ENCODE data around the gene MMAB.

The MMAB gene

DNA sequence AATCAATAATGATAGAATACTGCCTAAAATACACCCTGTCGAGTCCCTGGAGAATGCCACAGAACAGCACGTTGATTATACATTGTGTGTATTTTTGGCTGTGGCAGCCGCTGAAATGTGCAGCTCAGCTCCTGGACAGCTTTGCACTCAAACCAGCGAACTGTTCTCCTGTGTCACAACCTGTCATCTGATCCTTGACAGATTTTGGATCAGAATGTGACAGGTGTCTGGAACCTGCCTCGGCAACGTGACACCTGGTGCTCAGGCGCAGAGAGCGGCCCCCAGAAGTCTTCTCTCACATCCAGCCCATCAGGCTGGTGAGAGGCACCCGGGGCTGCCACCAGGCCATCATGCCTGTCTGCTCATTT, 19.6 kb upstream of the MMAB start:
- ChIA-PET CTCF (no interaction called here), POLR2A (no interaction called here)
- no peak for DNase-seq (ENCODE audit: extremely low spot score)
- TF ChIP-seq TARDBP (IDR thresholded peaks at IDR 0.05): no peak
- TF ChIP-seq L3MBTL2 (conservative IDR thresholded peaks at IDR 0.05): no peak

DNA sequence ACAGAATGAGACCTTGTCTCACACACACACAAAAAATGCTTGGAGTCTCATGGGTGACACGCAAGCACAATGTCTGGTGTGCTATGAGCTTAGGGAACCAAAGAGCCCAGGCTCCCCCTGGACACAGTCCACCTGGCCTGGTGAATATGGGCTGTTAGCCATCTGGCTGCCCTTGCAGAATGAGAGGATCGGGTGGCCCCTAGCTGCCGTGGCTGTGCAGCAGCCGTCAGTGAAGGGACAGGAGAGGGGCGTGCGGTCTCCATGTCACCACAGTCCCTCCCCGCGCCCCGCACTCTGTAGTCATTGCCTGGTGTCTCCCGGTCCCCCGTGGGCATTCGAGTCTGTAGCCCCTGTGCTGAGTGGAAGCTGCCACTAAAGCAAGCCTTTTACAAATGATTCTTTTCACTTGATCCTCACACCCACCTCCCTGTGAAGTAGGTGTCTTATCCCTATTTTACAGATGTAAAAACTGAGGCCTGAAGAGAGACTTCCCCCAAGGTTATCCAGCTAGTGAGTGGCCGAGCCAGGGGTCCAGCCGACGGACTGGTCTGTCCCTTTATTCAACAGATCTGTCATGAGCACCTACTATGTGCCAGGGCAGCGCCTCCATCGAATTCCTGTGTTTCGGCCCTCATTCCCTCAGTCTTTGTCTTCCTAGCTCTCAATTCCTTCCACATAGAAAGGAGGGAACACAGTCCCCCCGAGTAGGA, 19.0 kb upstream of the MMAB start:
- DNase-seq (ENCODE audit: extremely low spot score): no peak
- no peak for TF ChIP-seq TARDBP (IDR thresholded peaks at IDR 0.05)
- TF ChIP-seq ELF4 (IDR thresholded peaks at IDR 0.05): no peak
- TF ChIP-seq ARNT (IDR thresholded peaks at IDR 0.05): no peak
- no peak for TF ChIP-seq FOXM1 (IDR thresholded peaks at IDR 0.05; ENCODE audit: borderline replicate concordance)
- CTCF ChIA-PET: no interaction called here
- POLR2A ChIA-PET: no interaction called here

DNA sequence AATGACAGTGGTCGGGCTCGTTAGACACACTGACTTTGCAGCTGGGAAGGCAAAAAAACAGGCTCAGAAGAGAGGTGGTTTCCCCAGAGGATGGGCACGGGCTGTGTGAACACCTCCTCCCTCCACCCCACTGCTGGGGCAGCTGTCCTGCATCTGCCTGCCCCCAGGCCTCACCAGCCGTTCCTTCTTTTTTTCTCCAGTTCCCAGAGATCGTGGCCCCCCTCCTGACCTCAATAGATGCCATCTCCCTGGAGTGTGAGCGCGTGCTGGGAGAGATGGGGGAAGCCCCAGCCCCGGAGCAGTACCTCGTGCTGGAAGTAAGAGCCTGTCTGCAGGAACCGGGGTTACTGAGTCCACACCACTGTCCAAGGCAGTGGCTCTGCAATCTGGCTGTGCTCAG, 17.7 kb upstream of the MMAB start:
- DNase-seq (ENCODE audit: extremely low spot score): no peak

DNA sequence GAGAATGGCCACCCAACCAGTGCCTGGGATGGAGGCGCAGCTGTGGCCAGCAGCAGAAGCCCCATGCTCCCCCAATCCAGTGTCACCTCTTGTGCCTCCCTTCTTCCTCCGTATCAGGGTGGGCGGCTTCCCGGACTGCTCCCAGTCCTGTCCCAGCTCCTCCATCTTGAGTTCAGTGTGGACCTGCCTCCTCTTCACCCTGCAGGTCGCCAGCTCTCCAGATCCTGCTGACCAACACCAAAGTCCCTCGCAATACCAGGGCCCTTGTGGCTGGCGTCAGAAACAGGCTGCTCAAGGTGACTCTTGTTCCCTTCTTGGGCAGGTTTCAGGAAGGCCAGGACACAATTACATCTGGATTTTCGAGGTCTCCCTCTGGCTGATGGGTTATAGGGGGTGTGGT, 17.3 kb upstream of the MMAB start:
- POLR2A ChIA-PET: no interaction called here
- TF ChIP-seq, protein P1, sequence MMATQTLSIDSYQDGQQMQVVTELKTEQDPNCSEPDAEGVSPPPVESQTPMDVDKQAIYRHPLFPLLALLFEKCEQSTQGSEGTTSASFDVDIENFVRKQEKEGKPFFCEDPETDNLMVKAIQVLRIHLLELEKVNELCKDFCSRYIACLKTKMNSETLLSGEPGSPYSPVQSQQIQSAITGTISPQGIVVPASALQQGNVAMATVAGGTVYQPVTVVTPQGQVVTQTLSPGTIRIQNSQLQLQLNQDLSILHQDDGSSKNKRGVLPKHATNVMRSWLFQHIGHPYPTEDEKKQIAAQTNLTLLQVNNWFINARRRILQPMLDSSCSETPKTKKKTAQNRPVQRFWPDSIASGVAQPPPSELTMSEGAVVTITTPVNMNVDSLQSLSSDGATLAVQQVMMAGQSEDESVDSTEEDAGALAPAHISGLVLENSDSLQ (IDR thresholded peaks at IDR 0.05): no peak
- TF ChIP-seq HDGF (IDR thresholded peaks at IDR 0.05; ENCODE audit: borderline replicate concordance): no peak
- TF ChIP-seq CTBP1 (IDR thresholded peaks at IDR 0.05; ENCODE audit: borderline replicate concordance): no peak
- TF ChIP-seq SUZ12 (IDR thresholded peaks at IDR 0.05): no peak
- no peak for TF ChIP-seq TARDBP (IDR thresholded peaks at IDR 0.05)
- no peak for TF ChIP-seq BHLHE40 (IDR thresholded peaks at IDR 0.05; ENCODE audit: borderline replicate concordance)
- TF ChIP-seq ZNF384 (IDR thresholded peaks at IDR 0.05): no peak
- no peak for TF ChIP-seq NFRKB (IDR thresholded peaks at IDR 0.05)
- no peak for TF ChIP-seq SP1 (IDR thresholded peaks at IDR 0.05)
- DNase-seq (ENCODE audit: extremely low spot score): no peak
- CTCF ChIA-PET: no interaction called here

More for the DNA sequence above, 17.7 kb upstream of the MMAB start:
- ChIA-PET CTCF (no interaction called here), POLR2A (no interaction called here)
- TF ChIP-seq ARNT (IDR thresholded peaks at IDR 0.05): no peak
- TF ChIP-seq SP1 (IDR thresholded peaks at IDR 0.05): no peak
- TF ChIP-seq ZNF384 (IDR thresholded peaks at IDR 0.05): no peak
- no peak for TF ChIP-seq BHLHE40 (IDR thresholded peaks at IDR 0.05; ENCODE audit: borderline replicate concordance)
- TF ChIP-seq L3MBTL2 (conservative IDR thresholded peaks at IDR 0.05): no peak
- no peak for TF ChIP-seq HDGF (IDR thresholded peaks at IDR 0.05; ENCODE audit: borderline replicate concordance)
- TF ChIP-seq LEF1 (IDR thresholded peaks at IDR 0.05; ENCODE audit: borderline replicate concordance): no peak
- TF ChIP-seq FOXM1 (IDR thresholded peaks at IDR 0.05; ENCODE audit: borderline replicate concordance): no peak
- no peak for TF ChIP-seq TARDBP (IDR thresholded peaks at IDR 0.05)
- TF ChIP-seq NFRKB (IDR thresholded peaks at IDR 0.05): no peak

DNA sequence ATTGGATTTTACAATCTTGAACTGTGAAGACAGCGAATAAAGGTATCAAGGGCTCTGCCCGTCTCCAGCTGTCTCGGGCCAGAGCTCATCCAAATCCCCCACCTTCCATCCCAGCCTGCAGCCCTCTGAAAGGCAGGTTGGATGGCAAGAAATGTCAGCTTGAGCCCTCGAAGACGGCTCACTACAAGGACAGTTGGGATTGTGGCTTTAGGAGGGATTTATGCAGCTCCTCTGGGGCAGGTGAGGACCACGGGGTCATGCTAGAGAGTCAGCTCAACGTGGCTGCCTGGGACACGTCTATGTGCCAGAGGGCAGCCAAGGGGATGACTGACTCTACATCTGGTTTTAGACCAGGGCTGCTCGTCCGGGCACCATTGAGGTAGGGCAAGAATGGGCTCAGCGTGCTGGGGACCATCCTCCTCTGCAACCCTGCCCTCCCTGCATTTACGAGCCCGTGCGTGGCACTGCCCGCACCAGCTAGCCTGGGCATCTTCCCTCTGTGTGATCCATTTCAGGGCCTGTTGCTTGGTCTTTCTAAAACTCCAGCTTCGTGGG, 16.5 kb upstream of the MMAB start:
- ChIA-PET POLR2A (no interaction called here), CTCF (interaction anchor here (0.7 to 1.0 kb wide), 2 partner anchors 201 to 256 kb away, joined by 3 to 4 read pairs; no protein-coding TSS in a partner anchor)
- TF ChIP-seq ELF4 (IDR thresholded peaks at IDR 0.05): no peak
- no peak for TF ChIP-seq ARNT (IDR thresholded peaks at IDR 0.05)
- no peak for DNase-seq (ENCODE audit: extremely low spot score)

DNA sequence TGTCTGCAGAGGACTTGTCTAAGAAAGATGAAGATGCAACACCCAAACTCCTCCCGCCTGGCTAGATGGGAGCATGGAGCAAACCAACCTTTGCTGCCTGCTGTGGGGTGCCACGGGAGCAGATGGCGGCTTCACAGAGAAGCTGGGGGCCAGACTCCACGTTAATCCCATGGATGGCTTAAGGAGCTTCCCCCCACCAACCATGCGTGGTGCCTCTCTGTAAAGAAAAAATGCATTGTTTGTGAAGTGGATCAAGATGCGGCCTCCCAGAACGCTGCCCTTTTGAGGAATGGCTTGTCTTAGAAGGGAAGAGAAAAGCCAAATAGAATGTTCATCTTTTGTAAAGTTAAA, 15.9 kb upstream of the MMAB start:
- TF ChIP-seq CTBP1 (IDR thresholded peaks at IDR 0.05; ENCODE audit: borderline replicate concordance) (no peak), LEF1 (IDR thresholded peaks at IDR 0.05; ENCODE audit: borderline replicate concordance) (no peak), SUZ12 (IDR thresholded peaks at IDR 0.05) (no peak), FOXM1 (IDR thresholded peaks at IDR 0.05; ENCODE audit: borderline replicate concordance) (no peak), FOXK2 (IDR thresholded peaks at IDR 0.05) (no peak), FOXA1 (IDR thresholded peaks at IDR 0.05) (no peak), BHLHE40 (IDR thresholded peaks at IDR 0.05; ENCODE audit: borderline replicate concordance) (no peak)
- TF ChIP-seq, protein P1 (IDR thresholded peaks at IDR 0.05): no peak
- DNase-seq (ENCODE audit: extremely low spot score): no peak
- ChIA-PET POLR2A (no interaction called here), CTCF (interaction anchor here (0.7 to 1.0 kb wide), 2 partner anchors 201 to 256 kb away, joined by 3 to 4 read pairs; no protein-coding TSS in a partner anchor)

DNA sequence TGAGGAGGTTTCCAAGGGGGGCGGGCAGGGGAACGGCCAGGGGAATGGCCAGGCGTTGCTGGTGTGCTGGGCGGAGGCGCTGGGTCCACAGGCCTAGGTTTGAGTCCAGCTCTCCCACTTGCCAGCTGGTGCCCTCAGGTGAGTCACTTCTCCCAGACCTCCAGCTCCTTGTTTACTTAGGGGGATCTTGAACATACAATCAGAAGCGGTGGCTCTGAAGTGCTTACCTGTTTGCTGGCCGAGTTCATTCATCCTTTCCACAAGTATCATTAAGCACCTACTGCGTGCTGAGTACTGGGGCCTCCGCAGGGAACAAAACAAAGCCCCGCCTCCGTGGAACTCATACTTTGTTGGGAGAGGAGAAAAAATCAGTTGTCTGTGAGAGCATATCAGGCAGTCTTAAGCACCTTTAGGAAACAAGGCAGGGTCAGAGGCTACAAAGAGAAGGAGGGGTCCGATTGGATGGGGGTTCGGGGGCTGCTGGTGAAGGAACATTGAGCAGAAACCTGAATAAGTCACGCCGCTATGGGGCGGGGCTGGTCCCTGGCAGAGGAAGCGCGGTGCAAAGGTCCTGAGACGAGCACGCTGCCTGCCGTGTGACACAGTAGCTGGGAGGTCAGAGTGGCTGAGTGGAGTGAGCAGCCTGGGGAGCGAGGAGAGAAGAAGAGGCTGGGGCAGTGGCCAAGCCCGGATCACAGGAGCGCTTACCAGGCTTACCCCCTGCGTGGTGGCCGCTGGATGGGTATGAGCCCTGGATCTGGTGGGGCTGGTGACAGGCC, 15.3 kb upstream of the MMAB start:
- DNase-seq (ENCODE audit: extremely low spot score): no peak
- TF ChIP-seq ARNT (IDR thresholded peaks at IDR 0.05): no peak
- no peak for TF ChIP-seq FOXA1 (IDR thresholded peaks at IDR 0.05)
- TF ChIP-seq TARDBP (IDR thresholded peaks at IDR 0.05): no peak
- TF ChIP-seq SUZ12 (IDR thresholded peaks at IDR 0.05): no peak
- ChIA-PET POLR2A (interaction anchor here (1.0 kb wide), 1 partner anchor 15 kb away, joined by 4 read pairs; no protein-coding TSS in a partner anchor), CTCF (no interaction called here)
